Duodenal mucosa (tissue), 2 donors: Measurements from ENCODE around the gene FKBP1A.

Experiments
- H3K27ac ChIP-seq: one replicate; pipeline ENCODE4 v1.7.0; 2013; ENCODE audit warnings: low read depth, low read length
- H3K27me3 ChIP-seq, 2 donors: one replicate each; pipeline ENCODE4 v1.7.0; 2013; ENCODE audit warnings: low read length in 2 of 2, control low read depth in 1 of 2; ENCODE audit not compliant: insufficient read depth in 2 of 2, control insufficient read depth in 1 of 2
- H3K36me3 ChIP-seq, 2 donors: one replicate each; pipeline ENCODE4 v1.7.0; 2013; ENCODE audit warnings: low read length in 2 of 2, control low read depth in 1 of 2; ENCODE audit not compliant: insufficient read depth in 2 of 2, control insufficient read depth in 1 of 2
- H3K4me1 ChIP-seq, 2 donors: one replicate each; pipeline ENCODE4 v1.7.0; 2013; ENCODE audit warnings: low read length in 2 of 2, control low read depth in 1 of 2; ENCODE audit not compliant: insufficient read depth in 2 of 2, control insufficient read depth in 1 of 2
- H3K4me3 ChIP-seq, 2 donors: one replicate each; pipeline ENCODE4 v1.7.0; 2013; ENCODE audit warnings: low read length in 2 of 2, low read depth in 1 of 2
- H3K9ac ChIP-seq, 2 donors: one replicate each; pipeline ENCODE4 v1.7.0; 2013; ENCODE audit warnings: low read length in 2 of 2, low read depth in 1 of 2
- H3K9me3 ChIP-seq, 2 donors: one replicate each; pipeline ENCODE4 v1.7.0; 2013; ENCODE audit warnings: low read length in 2 of 2, control low read depth in 1 of 2; ENCODE audit not compliant: control insufficient read depth in 1 of 2

The FKBP1A gene

DNA sequence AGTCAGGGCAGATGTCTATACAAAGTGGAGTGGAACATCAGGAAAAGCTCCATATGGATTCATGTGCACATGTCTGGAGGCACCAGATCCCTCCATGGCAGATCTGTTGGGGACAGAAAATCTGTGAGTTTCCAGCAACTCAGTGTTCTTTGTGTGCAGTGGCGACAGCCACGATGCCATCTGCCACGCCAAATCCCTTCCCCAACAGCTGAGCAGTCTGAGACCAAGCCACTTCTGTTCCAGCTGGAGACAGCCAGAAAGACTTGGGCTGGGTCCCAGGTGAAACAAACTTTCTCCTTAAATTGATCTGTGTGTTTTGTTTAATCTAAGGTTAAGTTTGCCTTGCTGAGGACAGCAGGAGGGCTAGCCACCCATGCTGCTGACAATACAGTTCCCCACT lies 22.9 kb downstream of the FKBP1A start:
- H3K9ac ChIP-seq = no peak overlapping the region
- no peak overlapping the region for H3K4me3 ChIP-seq
- H3K9me3 ChIP-seq = no peaks in the 10 kb centered on the region
- H3K4me1 ChIP-seq = peaks cover 10 to 25% of the 10 kb centered on the region in 2 donors
- peaks cover 9 to 54% of the 10 kb centered on the region in 2 donors for H3K36me3 ChIP-seq
- no peak overlapping the region for H3K27ac ChIP-seq
- no peaks in the 10 kb centered on the region for H3K27me3 ChIP-seq

DNA sequence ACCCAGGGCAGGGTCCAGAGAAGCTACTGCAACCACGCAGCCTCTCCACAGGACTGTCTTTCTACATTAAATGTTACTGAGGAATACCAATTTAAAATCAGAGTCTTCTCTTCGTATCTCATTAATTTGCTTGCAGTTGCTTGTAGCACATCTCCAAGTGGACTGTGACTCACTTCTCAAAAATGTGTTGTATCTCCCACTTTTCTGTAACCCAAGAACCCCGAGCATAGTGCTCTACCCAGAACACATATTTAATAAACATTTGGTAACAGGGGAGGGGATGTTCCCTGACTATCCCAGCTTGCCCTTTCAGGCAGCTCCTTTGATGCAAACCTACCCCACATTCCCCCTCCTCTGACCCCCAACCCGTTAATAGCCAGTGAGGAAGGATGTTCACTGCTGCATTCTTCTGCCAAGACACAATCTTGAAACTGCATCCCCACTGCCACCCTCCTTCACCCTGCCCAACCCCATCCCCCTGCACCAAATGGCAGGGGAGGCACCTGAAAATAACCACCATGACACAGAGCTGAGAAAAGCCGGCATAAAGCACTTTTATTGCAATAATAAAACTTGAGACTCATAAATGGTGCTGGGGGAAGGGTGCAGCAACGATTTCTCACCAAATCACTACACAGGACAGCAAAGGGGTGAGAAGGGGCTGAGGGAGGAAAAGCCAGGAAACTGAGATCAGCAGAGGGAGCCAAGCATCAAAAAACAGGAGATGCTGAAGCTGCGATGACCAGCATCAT lies 24.2 kb downstream of the FKBP1A start:
- H3K27ac ChIP-seq = no peak overlapping the region
- H3K9me3 ChIP-seq = no peaks in the 10 kb centered on the region
- peaks cover 10 to 31% of the 10 kb centered on the region in 2 donors for H3K4me1 ChIP-seq
- H3K9ac ChIP-seq = no peak overlapping the region
- peaks cover 9 to 44% of the 10 kb centered on the region in 2 donors for H3K36me3 ChIP-seq
- no peaks in the 10 kb centered on the region for H3K27me3 ChIP-seq
- no peak overlapping the region for H3K4me3 ChIP-seq

DNA sequence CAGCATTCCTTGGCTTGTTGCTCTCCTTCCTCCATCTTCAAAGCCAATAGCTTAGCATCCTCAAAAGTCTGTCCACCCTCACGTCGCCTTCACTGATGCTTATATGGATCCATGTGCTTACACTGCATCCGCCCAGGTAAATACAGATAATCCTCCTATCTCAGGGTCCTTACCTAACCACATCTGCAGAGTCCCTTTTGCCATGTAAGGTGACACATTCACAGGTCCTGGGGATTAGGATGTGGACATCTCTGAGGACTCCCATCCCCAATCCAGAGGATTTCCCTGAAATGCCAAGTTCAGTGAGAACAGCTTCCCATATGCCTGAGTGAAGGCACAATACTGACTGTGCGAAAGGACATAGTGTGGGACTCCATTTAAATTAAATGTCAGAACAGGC lies 25.4 kb downstream of the FKBP1A start:
- peaks cover 4 to 47% of the 10 kb centered on the region in 2 donors for H3K36me3 ChIP-seq
- no peak overlapping the region for H3K27ac ChIP-seq
- no peaks in the 10 kb centered on the region for H3K9me3 ChIP-seq
- peaks cover 10 to 31% of the 10 kb centered on the region in 2 donors for H3K4me1 ChIP-seq
- H3K4me3 ChIP-seq = no peak overlapping the region
- H3K9ac ChIP-seq = no peak overlapping the region
- no peaks in the 10 kb centered on the region for H3K27me3 ChIP-seq

DNA sequence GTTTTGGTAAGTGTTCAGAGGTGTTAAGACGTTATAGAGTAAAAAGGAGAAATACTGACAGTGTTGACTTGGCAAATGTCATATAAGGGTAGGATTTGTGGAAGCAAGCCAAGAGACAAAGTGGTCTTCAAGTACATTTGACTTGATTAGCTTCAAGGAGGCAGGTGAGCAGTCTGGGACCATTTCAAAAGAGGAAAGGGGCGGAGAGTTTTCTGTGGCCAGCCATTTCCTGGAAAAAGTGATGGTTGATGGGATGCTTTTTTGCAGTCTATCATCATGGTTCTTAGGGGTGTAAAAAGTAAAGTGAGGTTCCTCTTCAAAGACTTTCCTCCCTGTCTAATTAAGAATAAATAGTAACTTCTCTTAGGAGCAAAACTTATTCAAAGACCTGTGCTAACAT lies 28.7 kb downstream of the FKBP1A start:
- no peaks in the 10 kb centered on the region for H3K9me3 ChIP-seq
- peaks cover 5 to 17% of the 10 kb centered on the region in 2 donors for H3K4me1 ChIP-seq
- H3K27ac ChIP-seq = no peak overlapping the region
- H3K36me3 ChIP-seq = peaks cover 17 to 41% of the 10 kb centered on the region in 2 donors
- no peaks in the 10 kb centered on the region for H3K27me3 ChIP-seq
- H3K4me3 ChIP-seq = no peak overlapping the region
- no peak overlapping the region for H3K9ac ChIP-seq

DNA sequence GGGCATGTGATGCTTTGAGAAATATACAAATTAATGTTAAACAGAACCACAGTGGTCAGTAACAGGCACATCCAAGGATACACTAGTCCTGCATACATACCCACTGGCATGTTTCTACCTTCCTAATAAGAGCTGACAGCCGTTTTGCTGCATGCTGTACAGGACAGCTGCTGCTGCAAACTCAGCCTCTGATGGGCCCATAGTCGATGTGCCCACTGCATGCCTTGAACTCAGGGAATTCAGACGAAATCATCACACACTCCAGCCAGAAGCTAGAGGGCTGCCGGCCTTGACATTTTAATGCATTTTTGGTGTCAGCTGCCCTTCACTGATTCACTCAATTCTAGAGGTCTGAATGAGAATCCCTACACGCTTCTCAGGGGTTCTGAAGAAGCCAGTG lies 29.3 kb downstream of the FKBP1A start:
- Histone ChIP-seq H3K4me1 (peaks cover under 1 to 13% of the 10 kb centered on the region in 2 donors), H3K27me3 (no peaks in the 10 kb centered on the region), H3K36me3 (peaks cover 17 to 37% of the 10 kb centered on the region in 2 donors), H3K9me3 (no peaks in the 10 kb centered on the region), H3K4me3 (no peak overlapping the region), H3K9ac (no peak overlapping the region), H3K27ac (no peak overlapping the region)

DNA sequence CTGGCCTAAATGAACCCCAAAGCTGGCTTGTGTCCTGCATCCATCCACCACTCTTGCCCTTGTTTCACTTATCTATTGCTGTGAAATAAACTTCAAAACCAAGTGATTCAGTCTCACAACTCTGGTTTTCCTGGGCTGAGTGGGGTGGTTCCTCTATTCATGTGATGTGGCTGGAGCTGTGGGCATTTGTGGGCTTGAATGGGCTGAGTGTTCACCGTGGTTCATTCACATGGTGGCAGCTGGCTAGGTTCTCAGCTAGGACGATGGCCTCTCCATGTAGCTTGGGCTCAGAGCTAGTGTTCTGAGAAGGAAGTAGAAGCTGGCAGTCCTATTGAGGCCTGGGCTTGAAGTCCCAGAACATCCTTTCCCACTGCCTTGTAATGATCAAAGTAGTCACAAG lies 30.4 kb downstream of the FKBP1A start:
- H3K4me1 ChIP-seq = peaks cover 0 to 12% of the 10 kb centered on the region in 2 donors
- H3K9me3 ChIP-seq = no peaks in the 10 kb centered on the region
- no peak overlapping the region for H3K27ac ChIP-seq
- H3K4me3 ChIP-seq = no peak overlapping the region
- no peaks in the 10 kb centered on the region for H3K27me3 ChIP-seq
- H3K36me3 ChIP-seq = peaks cover 20 to 38% of the 10 kb centered on the region in 2 donors
- H3K9ac ChIP-seq = no peak overlapping the region

DNA sequence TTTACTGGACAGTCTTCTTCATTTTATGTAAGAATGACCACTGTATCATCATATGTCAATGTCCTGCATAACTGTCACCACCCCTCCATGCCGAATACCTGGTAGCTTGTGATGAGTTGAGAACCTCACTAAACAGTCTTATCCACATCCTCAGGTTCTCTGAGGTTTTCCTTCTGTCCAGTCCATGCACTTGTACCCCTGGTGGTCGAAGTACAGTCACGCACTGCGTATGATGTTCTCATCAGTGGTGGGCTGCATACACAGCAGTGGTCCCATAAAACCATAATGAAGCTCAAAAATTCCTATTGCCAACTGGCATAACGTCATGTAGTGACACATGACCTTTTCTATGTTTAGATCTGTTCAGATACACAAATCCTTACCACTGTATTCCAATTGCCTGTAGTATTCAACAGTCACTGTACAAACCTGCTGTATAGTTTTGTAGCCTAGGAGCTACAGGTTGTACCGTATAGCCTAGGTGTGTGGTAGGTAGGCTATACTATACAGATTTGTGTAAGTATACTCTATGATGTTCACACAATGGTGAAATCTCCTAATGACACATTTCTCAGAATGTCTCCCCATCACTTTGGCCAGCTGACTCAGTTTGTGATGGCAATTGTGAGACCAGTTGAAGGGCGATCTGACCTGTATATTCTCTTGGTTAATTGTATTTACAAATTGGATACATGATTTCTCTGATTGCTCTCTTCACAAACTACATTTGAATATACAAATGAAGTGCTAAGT lies 32.6 kb downstream of the FKBP1A start:
- H3K9me3 ChIP-seq = no peaks in the 10 kb centered on the region
- H3K4me1 ChIP-seq = peaks cover 0 to 6% of the 10 kb centered on the region in 2 donors
- H3K9ac ChIP-seq = no peak overlapping the region
- H3K27ac ChIP-seq = no peak overlapping the region
- no peaks in the 10 kb centered on the region for H3K27me3 ChIP-seq
- no peak overlapping the region for H3K4me3 ChIP-seq
- H3K36me3 ChIP-seq = peaks cover 20 to 38% of the 10 kb centered on the region in 2 donors

DNA sequence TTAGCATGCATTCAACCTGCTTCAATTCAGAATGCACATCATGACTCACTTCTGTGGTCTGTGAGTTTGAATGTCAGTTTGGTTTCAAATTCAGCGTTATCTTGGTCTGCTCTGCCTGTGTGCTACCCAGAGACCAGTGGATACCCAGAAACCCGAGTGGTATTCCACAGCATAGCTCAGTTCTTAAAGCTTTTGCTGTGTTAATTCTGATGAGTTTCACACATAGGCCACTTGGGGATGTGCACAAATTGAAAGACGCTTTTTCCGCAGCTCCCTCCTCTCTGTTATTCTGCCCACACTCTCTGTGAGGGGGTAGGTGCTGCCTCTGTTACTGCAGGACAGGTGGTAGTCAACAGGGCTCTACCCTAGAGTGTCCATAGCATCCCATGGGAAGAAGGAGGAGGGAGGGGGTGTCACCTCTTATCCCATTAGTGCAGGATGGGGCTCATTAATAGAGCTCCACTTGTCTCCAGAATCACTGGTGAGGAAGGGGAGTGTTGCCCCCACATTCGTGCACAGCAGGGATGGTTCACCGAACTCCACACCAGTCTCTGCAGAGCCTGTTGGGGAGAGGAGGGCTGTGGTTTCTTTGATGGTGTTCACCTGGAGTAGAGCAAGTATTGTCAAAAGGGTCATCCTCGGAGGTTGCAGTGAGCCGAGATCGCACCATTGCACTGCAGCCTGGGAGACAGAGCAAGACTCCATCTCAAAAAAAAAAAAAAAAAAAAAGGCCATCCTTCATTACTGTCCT lies 34.8 kb downstream of the FKBP1A start:
- no peak overlapping the region for H3K27ac ChIP-seq
- H3K27me3 ChIP-seq = no peaks in the 10 kb centered on the region
- H3K36me3 ChIP-seq = peaks cover 28 to 44% of the 10 kb centered on the region in 2 donors
- H3K4me1 ChIP-seq = no peaks in the 10 kb centered on the region
- no peak overlapping the region for H3K9ac ChIP-seq
- H3K4me3 ChIP-seq = no peak overlapping the region
- no peaks in the 10 kb centered on the region for H3K9me3 ChIP-seq

DNA sequence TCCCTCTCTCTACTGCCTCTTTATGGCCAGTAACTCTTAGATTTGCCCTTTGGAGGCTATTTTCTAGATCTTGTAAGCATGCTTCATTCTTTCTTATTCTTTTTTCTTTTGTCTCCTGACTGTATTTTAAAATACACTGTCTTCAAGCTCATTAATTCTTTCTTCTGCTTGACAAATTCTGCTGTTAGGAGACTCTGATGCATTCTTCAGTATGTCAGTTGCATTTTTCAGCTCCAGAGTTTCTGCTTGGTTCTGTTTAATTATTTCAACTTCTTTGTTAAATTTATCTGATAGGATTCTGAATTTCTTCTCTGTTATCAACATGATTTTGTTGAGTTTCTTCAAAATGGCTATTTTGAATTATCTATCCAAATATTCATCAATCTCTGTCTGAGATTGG lies 38.9 kb downstream of the FKBP1A start:
- Histone ChIP-seq H3K36me3 (peaks cover 15 to 22% of the 10 kb centered on the region in 2 donors), H3K27ac (no peak overlapping the region), H3K4me3 (no peak overlapping the region), H3K4me1 (no peaks in the 10 kb centered on the region), H3K9me3 (no peaks in the 10 kb centered on the region), H3K9ac (no peak overlapping the region), H3K27me3 (no peaks in the 10 kb centered on the region)
